GM03348 (cell line): Measurements from ENCODE around the gene NOL4L.

ENCODE experiments used
- DNase-seq: peaks from one replicate; pipeline ENCODE4 v3.0.0; 2012; ENCODE audit warnings: low spot score

The NOL4L gene

DNA sequence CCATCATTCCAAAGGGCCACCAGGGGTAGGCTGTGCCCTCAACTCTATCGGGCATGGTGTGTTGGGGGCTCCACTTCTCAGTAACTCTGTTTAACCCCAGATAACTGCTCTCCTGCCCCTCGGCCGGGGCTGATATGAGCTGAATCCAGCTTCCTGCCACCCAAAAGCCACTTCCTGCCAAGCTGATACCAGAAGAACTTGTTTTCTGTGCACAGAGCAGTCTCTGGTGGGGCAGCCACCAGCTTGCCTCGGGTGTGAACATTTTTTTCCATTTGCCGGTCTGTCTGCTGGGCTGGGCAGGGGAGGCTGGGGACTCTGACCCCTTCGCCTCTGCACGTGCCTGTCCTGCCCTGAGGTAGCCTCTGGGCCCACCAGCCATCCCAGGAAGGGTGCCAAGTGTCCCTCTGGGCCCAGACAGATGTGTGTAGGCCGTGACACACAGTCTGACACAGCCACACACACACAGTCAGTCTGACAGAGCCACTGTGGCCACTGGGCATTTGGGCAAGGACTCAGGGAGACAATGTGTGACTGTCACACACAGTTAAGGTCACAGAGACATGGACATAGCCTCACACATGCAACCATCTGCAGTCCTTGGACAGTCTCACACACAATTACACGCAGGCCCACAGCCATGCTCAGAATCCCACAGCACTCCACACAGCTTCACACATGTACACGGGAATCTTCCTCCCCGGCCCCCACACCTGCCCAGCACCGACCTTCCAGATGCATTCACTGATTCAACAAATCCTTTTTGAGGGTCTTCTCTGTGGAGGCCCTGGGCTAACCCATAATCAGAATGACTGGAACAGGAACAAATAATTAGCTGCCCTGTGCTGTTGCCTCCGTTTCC is 45.1 kb downstream of the NOL4L start:
- DNase-seq = no peak

DNA sequence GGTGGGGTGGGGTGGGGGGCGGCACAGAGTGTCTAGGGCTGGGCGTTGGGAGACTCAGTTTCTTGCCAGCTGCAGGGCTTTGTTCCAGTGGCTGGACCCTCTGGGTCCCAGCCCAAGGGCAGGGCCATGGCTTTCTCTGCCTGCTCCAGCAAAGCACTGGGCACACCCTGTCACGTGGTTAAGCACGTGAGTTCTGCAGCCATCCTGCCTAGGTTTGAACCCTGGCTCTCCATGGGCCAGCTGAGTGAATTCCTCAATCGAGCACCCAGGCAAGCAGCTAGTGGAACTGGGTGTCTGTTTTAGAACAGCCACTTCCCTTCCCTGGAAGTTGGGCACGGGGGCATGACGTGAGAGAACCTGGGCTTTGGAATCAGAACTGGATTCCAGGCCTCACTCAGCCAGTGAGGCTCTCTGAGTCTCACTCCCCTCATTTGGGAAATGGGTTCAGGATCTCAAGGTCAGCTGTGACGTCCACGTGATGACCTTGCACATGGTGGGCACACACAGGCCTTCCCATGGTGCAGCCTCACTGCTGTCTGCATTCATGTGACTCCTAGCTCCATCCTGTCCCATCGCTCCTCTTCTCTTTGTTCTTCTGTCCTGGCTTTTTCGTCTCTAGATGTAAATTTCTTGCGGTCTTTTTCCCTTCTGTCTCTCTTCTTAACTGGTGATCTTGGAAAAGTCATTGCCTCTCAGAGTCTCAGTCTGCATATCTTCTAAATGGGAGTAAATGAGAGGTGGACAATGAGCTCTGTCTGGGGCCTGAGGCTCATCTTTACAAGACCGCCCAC is 45.9 kb downstream of the NOL4L start:
- DNase-seq = no peak

DNA sequence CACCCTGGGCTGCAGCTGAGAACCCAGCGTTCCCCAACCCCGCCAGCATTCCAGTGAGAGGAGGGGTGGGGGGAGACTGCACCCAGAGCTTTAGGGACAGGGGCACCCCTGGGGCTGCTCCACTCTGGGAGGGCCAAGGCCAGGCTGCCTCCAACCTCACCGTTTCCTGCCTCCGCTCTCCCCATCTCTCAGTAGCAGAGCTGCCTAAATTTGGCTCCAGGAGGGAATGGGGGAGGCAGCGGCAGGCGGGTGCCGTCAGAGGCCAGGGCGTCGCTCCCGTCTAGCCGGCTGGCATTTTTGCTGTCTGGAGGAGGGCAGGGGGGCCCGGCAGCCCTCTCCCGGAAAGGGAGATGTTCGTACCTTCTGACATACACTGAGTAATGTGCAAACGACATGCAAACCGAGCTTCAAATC is 46.6 kb downstream of the NOL4L start:
- no peak for DNase-seq

- no peak for DNase-seq
Measured at GRCh38 chr20:32537657-32538525, 47.2 kb downstream of the NOL4L start.

DNA sequence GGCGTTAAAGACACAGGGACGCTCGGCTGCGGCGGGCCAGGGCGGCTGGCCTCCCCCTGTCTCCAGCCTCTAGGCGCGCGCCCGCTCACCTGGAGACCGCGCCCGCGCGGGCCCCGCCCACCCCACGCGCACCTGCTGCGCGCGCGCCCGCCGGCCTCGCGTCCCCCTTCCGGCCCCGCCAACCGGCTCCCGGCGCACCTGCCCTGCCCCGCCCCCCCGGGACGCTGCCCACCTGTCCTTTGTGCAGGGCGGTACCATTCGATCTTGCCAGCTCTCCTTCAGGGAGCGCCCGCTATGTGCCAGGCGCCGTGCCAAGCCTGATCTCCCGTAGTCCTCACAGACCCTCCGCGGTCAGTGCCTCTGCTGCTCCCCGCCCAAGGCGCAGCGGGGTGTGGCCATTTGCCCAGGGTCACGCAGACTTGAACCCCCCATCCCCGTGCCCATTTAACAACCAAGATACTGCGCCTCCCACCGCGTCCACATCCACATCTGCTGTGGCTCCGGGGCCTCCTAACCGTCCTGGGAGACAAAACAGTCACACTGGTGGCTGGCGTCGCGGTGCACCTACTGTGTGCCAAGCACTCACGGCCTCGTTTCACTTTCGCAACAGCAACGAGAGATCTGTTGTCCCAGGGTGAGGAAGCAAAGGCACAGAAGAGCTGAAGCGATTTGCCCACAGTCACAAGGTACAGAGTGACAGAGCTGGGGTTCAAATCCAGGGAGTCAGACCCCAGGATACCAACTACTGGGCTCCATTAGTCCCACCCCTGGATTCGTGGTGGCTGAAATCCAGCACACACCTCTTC is 48.1 kb downstream of the NOL4L start:
- no peak for DNase-seq

GRCh38 chr20:32535953-32536823 is 48.9 kb downstream of the NOL4L start:
- peak; percentile 57 for DNase-seq

- no peak for DNase-seq
Measured at GRCh38 chr20:32535316-32535952, 49.7 kb downstream of the NOL4L start.

- no peak for DNase-seq
Measured at GRCh38 chr20:32534661-32535240, 50.4 kb downstream of the NOL4L start.

DNA sequence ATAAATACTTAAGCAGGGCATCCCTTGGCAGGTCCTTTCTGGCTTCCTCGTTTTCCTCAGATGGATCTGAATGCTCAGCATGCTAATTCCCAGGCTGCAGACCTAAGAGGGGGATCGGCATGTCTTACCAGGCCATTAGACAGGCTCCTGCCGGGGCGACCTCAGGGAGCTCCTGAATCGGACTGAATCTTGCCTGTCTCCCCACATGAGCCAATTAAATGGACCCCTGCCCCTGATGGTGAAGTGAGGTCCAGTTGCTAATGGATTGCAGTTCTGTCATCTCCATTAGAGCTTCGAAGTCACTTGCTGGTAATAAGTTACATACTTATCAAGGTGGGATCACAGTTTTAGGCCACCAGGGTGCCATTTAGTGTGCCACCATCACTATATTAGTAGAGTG is 51.4 kb downstream of the NOL4L start:
- DNase-seq = no peak

DNA sequence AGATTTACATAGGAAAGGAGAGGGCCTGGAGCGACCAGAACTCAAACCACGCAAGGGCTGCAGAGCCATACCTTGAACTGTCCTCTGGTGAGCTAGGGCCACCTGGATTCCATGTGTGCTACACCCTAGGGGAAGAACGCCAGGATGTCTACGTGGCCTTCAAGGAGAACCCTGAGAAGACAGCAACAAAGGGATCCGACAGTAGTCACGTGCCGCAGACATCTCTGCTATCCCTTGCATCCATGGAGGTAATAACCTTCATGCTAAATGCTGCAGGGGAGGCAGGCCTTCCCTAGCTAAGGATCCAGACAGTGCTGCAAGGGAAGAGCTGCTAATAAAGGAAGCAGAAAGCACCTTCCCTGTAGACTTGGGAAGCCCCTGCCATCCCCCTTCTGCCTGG is 52.9 kb downstream of the NOL4L start:
- DNase-seq = no peak

DNA sequence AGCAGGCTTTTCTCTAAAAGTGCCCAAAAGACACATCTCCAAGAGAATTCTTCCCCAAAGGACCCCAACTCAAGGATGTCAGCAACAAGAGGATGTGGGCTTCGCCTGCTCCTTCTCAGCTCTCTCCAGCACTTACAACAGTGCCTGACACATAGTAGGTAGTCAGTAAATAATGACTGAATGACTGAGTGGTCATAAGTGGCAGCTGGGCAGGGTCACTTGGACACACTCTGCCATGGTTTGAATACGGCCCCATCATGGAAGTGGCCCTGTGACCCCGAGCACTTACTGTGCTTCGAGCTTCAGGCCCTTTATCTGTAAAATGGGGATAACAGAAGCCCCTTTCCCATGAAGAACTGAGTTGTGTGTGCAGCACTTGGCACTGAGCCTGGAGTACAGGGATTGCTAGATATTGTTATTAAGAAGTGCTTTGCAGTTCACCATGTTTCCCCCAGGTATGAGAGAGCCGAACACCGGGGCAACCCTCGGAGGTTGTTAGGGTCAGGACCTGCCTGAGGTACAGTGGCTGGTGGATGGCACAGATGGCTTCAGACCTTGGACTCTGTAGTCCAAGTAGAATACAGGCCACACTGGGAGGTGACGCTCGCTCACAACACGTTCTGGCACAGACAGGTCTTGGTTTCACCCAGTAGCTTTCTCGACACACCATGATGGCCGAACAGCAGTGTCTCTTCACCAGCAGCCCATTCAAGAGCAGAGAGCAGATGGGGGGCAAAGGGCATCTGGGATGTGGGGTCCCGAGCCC is 56.0 kb downstream of the NOL4L start:
- DNase-seq = no peak

GRCh38 chr20:32528171-32528891 is 56.8 kb downstream of the NOL4L start:
- DNase-seq = no peak

- no peak for DNase-seq
Measured at GRCh38 chr20:32527447-32528055, 57.6 kb downstream of the NOL4L start.

GRCh38 chr20:32527052-32527446 is 58.1 kb downstream of the NOL4L start:
- DNase-seq = no peak

DNA sequence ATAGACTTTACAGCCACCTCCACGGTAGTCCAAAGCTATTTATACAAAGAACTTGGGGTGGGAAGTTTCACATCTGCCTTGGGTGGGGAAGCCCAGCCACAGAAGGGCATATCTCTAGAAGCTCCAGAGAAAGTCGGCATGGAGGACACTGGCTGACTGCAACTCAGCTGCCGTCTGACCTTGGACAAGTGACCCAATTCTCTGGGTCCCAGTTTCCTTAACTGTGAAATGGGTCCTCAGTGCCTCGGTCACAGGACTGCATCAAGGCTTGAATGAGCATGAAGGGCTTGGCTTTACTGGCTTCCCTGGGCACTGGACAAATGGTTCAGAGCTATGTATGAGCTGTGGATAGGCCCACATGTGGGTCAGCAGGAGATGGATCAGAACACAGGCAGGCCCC is 58.6 kb downstream of the NOL4L start:
- DNase-seq = no peak

DNA sequence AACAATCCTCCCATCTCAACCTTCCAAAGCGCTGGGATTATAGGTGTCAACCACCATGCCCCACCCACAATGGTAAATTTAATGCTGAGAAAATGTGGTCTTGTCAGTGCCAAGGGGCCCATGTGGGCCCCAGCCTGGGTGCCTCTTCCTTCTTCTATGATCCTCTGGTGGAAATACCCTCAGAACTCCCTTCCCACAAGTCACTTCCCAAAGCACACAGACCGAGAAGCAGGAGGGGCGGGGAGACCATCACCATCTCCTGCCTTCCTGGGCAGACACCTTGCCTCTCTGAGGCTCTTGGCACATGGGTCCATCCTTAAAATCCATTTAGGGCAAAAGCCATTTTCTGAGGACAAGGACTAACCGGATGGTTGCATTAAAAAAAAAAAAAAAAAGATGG is 59.0 kb downstream of the NOL4L start:
- DNase-seq = no peak

GRCh38 chr20:32524829-32525501 is 60.2 kb downstream of the NOL4L start:
- no peak for DNase-seq
